ENCODE data around the gene UFC1. TPM values are rescaled to one million over a fixed set of nuclear protein-coding genes. Genes with fewer than 3 reads are reported as not detected.

Gene UFC1
- total and polyA plus RNA-seq, 2 of the 13 experiments (the other 11 are each of a cell fraction or from before 2014, with no cell fraction given) = 72.8 to 85.2 TPM

GRCh38 chr1:161198897-161199431 is 45.2 kb downstream of the UFC1 start, which contains the start of gene ADAMTS4 (continued):
- TF ChIP-seq MTERF4 (CRISPR knock-in tag; IDR thresholded peaks at IDR 0.05) = no peak

GRCh38 chr1:161199506-161200139 is 45.8 kb downstream of the UFC1 start:
- ATAC-seq (no peak), FAIRE-seq (no peak), DNase-seq (ENCODE audit: low spot score) (no peak)
- 57% methylated on average over 5 of the region's 5 CpGs for WGBS (ENCODE audit: low lambda C conversion rate)
- intact Hi-C loops (cut with micrococcal nuclease; ENCODE audit: unreplicated experiment) = no loop called here
- BruUV-seq (replicated peaks) = no TSS peak
- Histone ChIP-seq H3K27me3 (ENCODE audit: control insufficient read depth in 1 of 2, insufficient read depth in 2 of 2, low read length in 2 of 2) (no peaks in the 10 kb centered on the region; a peak in 1 of 5 replicates), H3K79me2 (ENCODE audit: insufficient read depth, low read length) (peaks cover 20% of the 10 kb centered on the region), H3K36me3 (replicated peaks in 1 of 2; ENCODE audit: control insufficient read depth in 1 of 2, insufficient read depth in 2 of 2, low read length in 2 of 2) (peaks cover 0 to 15% of the 10 kb centered on the region in 2 experiments; a peak in 3 of 5 replicates), H3K4me3 (replicated peaks in 1 of 3; ENCODE audit: insufficient read depth in 1 of 3, low read depth in 2 of 3, low read length in 3 of 3) (peak overlapping the region; percentile 23 to 85 (median 56); a peak in 5 of 6 replicates), H2AFZ (ENCODE audit: low read length) (no peak overlapping the region), H3K4me2 (ENCODE audit: low read depth, low read length) (peak overlapping the region; percentile 98), H3K9me3 (ENCODE audit: low read length) (no peaks in the 10 kb centered on the region), H4K20me1 (ENCODE audit: insufficient read depth, low read length) (no peaks in the 10 kb centered on the region), H3K4me1 (ENCODE audit: insufficient read depth, low read length) (peaks cover 74% of the 10 kb centered on the region), H3K9ac (ENCODE audit: insufficient read depth, low read depth, low read length) (peak overlapping the region; percentile 56; the same call in 1 of the 2 replicates), H3K27ac (ENCODE audit: extremely low read length, insufficient read depth, low read length) (peak overlapping the region; percentile 70)
- in situ Hi-C loops (cut with HindIII; ENCODE audit: extremely low pct_ligation_motif_present, low pct_unique_long_range_greater_than_20kb) = loop anchor here (5.0 kb wide), 1 partner anchor 183 kb away; no protein-coding TSS in a partner anchor
- CTCF ChIA-PET (ENCODE audit: low intra/inter-chr PET ratio, low total read pairs) = no interaction called here
- TF ChIP-seq, protein P1, sequence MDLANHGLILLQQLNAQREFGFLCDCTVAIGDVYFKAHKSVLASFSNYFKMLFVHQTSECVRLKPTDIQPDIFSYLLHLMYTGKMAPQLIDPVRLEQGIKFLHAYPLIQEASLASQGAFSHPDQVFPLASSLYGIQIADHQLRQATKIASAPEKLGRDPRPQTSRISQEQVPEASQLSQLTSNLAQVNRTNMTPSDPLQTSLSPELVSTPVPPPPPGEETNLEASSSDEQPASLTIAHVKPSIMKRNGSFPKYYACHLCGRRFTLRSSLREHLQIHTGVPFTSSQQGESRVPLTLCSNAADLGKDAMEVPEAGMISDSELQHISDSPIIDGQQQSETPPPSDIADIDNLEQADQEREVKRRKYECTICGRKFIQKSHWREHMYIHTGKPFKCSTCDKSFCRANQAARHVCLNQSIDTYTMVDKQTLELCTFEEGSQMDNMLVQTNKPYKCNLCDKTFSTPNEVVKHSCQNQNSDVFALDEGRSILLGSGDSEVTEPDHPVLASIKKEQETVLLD (CRISPR knock-in tag; IDR thresholded peaks at IDR 0.05; ENCODE audit: low read depth) = no peak
- TF ChIP-seq ZNF383 (CRISPR knock-in tag; IDR thresholded peaks at IDR 0.05; ENCODE audit: borderline replicate concordance) = 0 out of 2 replicates have a peak, but pooled peaks have one; percentile 37
- POLR2A ChIA-PET = interaction anchor here (1.2 to 3.5 kb wide), 7 partner anchors 19 to 190 kb away, joined by 3 to 44 read pairs (median 8); partner anchors contain the start of genes APOA2, CFAP126, SDHC and TOMM40L

Data from HepG2 (cell line).